ENCODE results near the gene SEPTIN6. TPM values are rescaled to one million over a fixed set of nuclear protein-coding genes. Genes with fewer than 3 reads are reported as not detected.

Gene SEPTIN6
- total and polyA plus RNA-seq, 2 of the 4 experiments (the other 2 are of a cell fraction), result 16.2 to 19.0 TPM

Small RNAs within 50 kb of the gene (microRNA-seq; reads per million reads assigned to microRNA genes)
- gene MIR766 (ENCODE audit: insufficient read depth in 1 of 2, insufficient read length in 1 of 2, unreplicated experiment in 1 of 2), result 9.3 to 20.5 reads per million in 2 experiments

Small RNAs within 50 kb of the gene (small RNA-seq; reads per million reads assigned to genes)
- gene MIR766, result 0 to 0.93 (median 0.41) reads per million in 5 experiments

Other genes with a start within 250 kb of the SEPTIN6 start
- gene SLC25A5, start 224.7 kb downstream of the SEPTIN6 start, total RNA-seq (2012; rRNA removed), result 216 and 282 TPM in 2 replicates
- 247 and 337 TPM in 2 replicates for gene SLC25A5, start 224.7 kb downstream of the SEPTIN6 start, polyA plus RNA-seq (2012; rRNA removed)
- 33.2 and 47.5 TPM in 2 replicates for gene STEEP1, start 127.8 kb downstream of the SEPTIN6 start, total RNA-seq (2012; rRNA removed)
- 15.1 and 16.7 TPM in 2 replicates for gene STEEP1, start 127.8 kb downstream of the SEPTIN6 start, polyA plus RNA-seq (2012; rRNA removed)
- 12.9 and 20.3 TPM in 2 replicates for gene UBE2A, start 118.6 kb downstream of the SEPTIN6 start, total RNA-seq (2012; rRNA removed)
- gene UBE2A, start 118.6 kb downstream of the SEPTIN6 start, polyA plus RNA-seq (2012; rRNA removed), result 42.9 and 50.5 TPM in 2 replicates
- gene NKRF, start 86.7 kb downstream of the SEPTIN6 start, total RNA-seq (2012; rRNA removed), result 2.2 and 3.6 TPM in 2 replicates
- 4.1 TPM in 2 replicates for gene NKRF, start 86.7 kb downstream of the SEPTIN6 start, polyA plus RNA-seq (2012; rRNA removed)
- 0.18 and 0.28 TPM in 2 replicates for gene SOWAHD, start 65.4 kb upstream of the SEPTIN6 start, total RNA-seq (2012; rRNA removed)
- gene SOWAHD, start 65.4 kb upstream of the SEPTIN6 start, polyA plus RNA-seq (2012; rRNA removed), result 0.13 and 0.17 TPM in 2 replicates
- 681 and 716 TPM in 2 replicates for gene RPL39, start 98.5 kb upstream of the SEPTIN6 start, total RNA-seq (2012; rRNA removed)
- gene RPL39, start 98.5 kb upstream of the SEPTIN6 start, polyA plus RNA-seq (2012; rRNA removed), result 2,279 and 2,357 TPM in 2 replicates
- gene UPF3B, start 159.8 kb upstream of the SEPTIN6 start, total RNA-seq (2012; rRNA removed), result 0.54 and 1.4 TPM in 2 replicates
- gene UPF3B, start 159.8 kb upstream of the SEPTIN6 start, polyA plus RNA-seq (2012; rRNA removed), result 6.0 and 6.4 TPM in 2 replicates
- 16.5 and 20.6 TPM in 2 replicates for gene RNF113A, start 178.6 kb upstream of the SEPTIN6 start, total RNA-seq (2012; rRNA removed)
- gene RNF113A, start 178.6 kb upstream of the SEPTIN6 start, polyA plus RNA-seq (2012; rRNA removed), result 15.9 and 17.0 TPM in 2 replicates
- 12.5 and 47.5 TPM in 2 replicates for gene NDUFA1, start 178.7 kb upstream of the SEPTIN6 start, total RNA-seq (2012; rRNA removed)
- 90.1 and 104 TPM in 2 replicates for gene NDUFA1, start 178.7 kb upstream of the SEPTIN6 start, polyA plus RNA-seq (2012; rRNA removed)
- gene AKAP14, start 202.7 kb upstream of the SEPTIN6 start, total RNA-seq (2012; rRNA removed), result not detected in 2 replicates
- gene AKAP14, start 202.7 kb upstream of the SEPTIN6 start, polyA plus RNA-seq (2012; rRNA removed), result not detected in 2 replicates

Measured in IMR-90 (cell line).